Stimulated activated CD8-positive, alpha-beta memory T cell treated with anti-CD3 and anti-CD28 coated beads, Interleukin-12 subunit alpha, Interleukin-12 subunit beta, amount 100 ng/mL, for 4 hours (primary cell): ENCODE measurements around the gene TOM1L2.
"Not testable (repeated sequence)": the region's sequence is repeated elsewhere in the genome, so short reads cannot be mapped to it uniquely, and the experiment has no call there.

Experiments used
- DNase-seq: peaks from one replicate; pipeline ENCODE4 v3.0.0-alpha.2; 2020; ENCODE audit warnings: low read depth

Gene TOM1L2

GRCh38 chr17:17816831-17817551 lies 155.2 kb downstream of the TOM1L2 start:
- DNase-seq = no peak

- DNase-seq = no peak
These were observed 155.9 kb downstream of the TOM1L2 start for GRCh38 chr17:17816240-17816814.

- no peak for DNase-seq
These were observed 156.6 kb downstream of the TOM1L2 start for GRCh38 chr17:17815436-17816200.

- no peak for DNase-seq
These were observed 157.2 kb downstream of the TOM1L2 start for GRCh38 chr17:17815062-17815406.

- DNase-seq = no peak
These were observed 157.8 kb downstream of the TOM1L2 start for GRCh38 chr17:17814162-17815061.

- no peak for DNase-seq
These were observed 158.5 kb downstream of the TOM1L2 start for GRCh38 chr17:17813725-17814095.

- DNase-seq = no peak
These were observed 159.0 kb downstream of the TOM1L2 start for GRCh38 chr17:17813055-17813724.

- DNase-seq = peak; percentile 51
These were observed 159.8 kb downstream of the TOM1L2 start for GRCh38 chr17:17812211-17813054.

GRCh38 chr17:17811381-17812210 lies 160.6 kb downstream of the TOM1L2 start:
- no peak for DNase-seq

GRCh38 chr17:17810895-17811248 lies 161.3 kb downstream of the TOM1L2 start:
- DNase-seq = no peak

GRCh38 chr17:17810084-17810894 lies 161.9 kb downstream of the TOM1L2 start:
- no peak for DNase-seq

- DNase-seq = no peak
These were observed 162.6 kb downstream of the TOM1L2 start for GRCh38 chr17:17809531-17810083.

- DNase-seq = no peak
These were observed 163.3 kb downstream of the TOM1L2 start for GRCh38 chr17:17808706-17809432.

GRCh38 chr17:17808200-17808599 lies 164.0 kb downstream of the TOM1L2 start:
- not testable (repeated sequence) for DNase-seq

GRCh38 chr17:17807440-17807839 lies 164.8 kb downstream of the TOM1L2 start:
- DNase-seq = no peak

GRCh38 chr17:17806611-17807274 lies 165.5 kb downstream of the TOM1L2 start:
- DNase-seq = no peak

GRCh38 chr17:17806035-17806434 lies 166.2 kb downstream of the TOM1L2 start:
- no peak for DNase-seq
